Measurements from ENCODE around the gene TPCN1.

The TPCN1 gene

GRCh38 chr12:113302886-113303640 lies 81.8 kb downstream of the TPCN1 start:
- no peak for DNase-seq (ENCODE audit: low read depth in 2 of 2)

- no peak for DNase-seq (ENCODE audit: low read depth in 2 of 2)
These were observed 84.1 kb downstream of the TPCN1 start for GRCh38 chr12:113305281-113305856.

- DNase-seq (ENCODE audit: low read depth in 2 of 2) = no peak
These were observed 85.1 kb downstream of the TPCN1 start for GRCh38 chr12:113306382-113306781.

GRCh38 chr12:113310489-113310888 lies 89.2 kb downstream of the TPCN1 start:
- no peak for DNase-seq (ENCODE audit: low read depth in 2 of 2)

GRCh38 chr12:113314121-113314529 lies 92.9 kb downstream of the TPCN1 start:
- DNase-seq (ENCODE audit: low read depth in 2 of 2) = no peak

GRCh38 chr12:113315358-113315757 lies 94.1 kb downstream of the TPCN1 start:
- DNase-seq (ENCODE audit: low read depth in 2 of 2) = no peak

GRCh38 chr12:113316155-113316554 lies 94.9 kb downstream of the TPCN1 start:
- DNase-seq (ENCODE audit: low read depth in 2 of 2) = no peak

GRCh38 chr12:113317122-113317521 lies 95.9 kb downstream of the TPCN1 start:
- no peak for DNase-seq (ENCODE audit: low read depth in 2 of 2)

GRCh38 chr12:113318046-113318656 lies 96.9 kb downstream of the TPCN1 start:
- no peak for DNase-seq (ENCODE audit: low read depth in 2 of 2)

- no peak for DNase-seq (ENCODE audit: low read depth in 2 of 2)
These were observed 97.8 kb downstream of the TPCN1 start for GRCh38 chr12:113318900-113319628.

GRCh38 chr12:113320401-113320800 lies 99.1 kb downstream of the TPCN1 start:
- DNase-seq (ENCODE audit: low read depth in 2 of 2) = no peak

GRCh38 chr12:113322343-113322742 lies 101.1 kb downstream of the TPCN1 start:
- no peak for DNase-seq (ENCODE audit: low read depth in 2 of 2)

GRCh38 chr12:113325916-113326315 lies 104.7 kb downstream of the TPCN1 start:
- DNase-seq (ENCODE audit: low read depth in 2 of 2) = no peak

- DNase-seq (ENCODE audit: low read depth in 2 of 2) = no peak
These were observed 105.6 kb downstream of the TPCN1 start for GRCh38 chr12:113326775-113327395.

- no peak for DNase-seq (ENCODE audit: low read depth in 2 of 2)
These were observed 107.2 kb downstream of the TPCN1 start for GRCh38 chr12:113328368-113328889.

GRCh38 chr12:113329022-113329790 lies 107.9 kb downstream of the TPCN1 start:
- no peak for DNase-seq (ENCODE audit: low read depth in 2 of 2)

GRCh38 chr12:113329791-113330417 lies 108.6 kb downstream of the TPCN1 start:
- DNase-seq (ENCODE audit: low read depth in 2 of 2) = no peak

GRCh38 chr12:113330505-113330904 lies 109.2 kb downstream of the TPCN1 start:
- no peak for DNase-seq (ENCODE audit: low read depth in 2 of 2)

GRCh38 chr12:113332688-113333417 lies 111.6 kb downstream of the TPCN1 start:
- DNase-seq (ENCODE audit: low read depth in 2 of 2) = no peak

GRCh38 chr12:113333418-113333750 lies 112.1 kb downstream of the TPCN1 start:
- DNase-seq (ENCODE audit: low read depth in 2 of 2) = no peak

All from stimulated activated CD8-positive, alpha-beta memory T cell treated with anti-CD3 and anti-CD28 coated beads, Interleukin-15, amount 100 ng/mL, for 48 hours (primary cell).